SHP77 treated with DMSO at 0.1 percent for 48 hours (cell line): ENCODE measurements around the gene HAX1.
A peak's percentile ranks its signal among the peaks of the same experiment; 100 is the strongest.
"Not testable (repeated sequence)": the region's sequence is repeated elsewhere in the genome, so short reads cannot be mapped to it uniquely, and the experiment has no call there.

ENCODE experiments used
- DNase-seq: peaks from one replicate; lab custom pipeline; 2025; lab: John Stamatoyannopoulos, UW

Gene HAX1

DNA sequence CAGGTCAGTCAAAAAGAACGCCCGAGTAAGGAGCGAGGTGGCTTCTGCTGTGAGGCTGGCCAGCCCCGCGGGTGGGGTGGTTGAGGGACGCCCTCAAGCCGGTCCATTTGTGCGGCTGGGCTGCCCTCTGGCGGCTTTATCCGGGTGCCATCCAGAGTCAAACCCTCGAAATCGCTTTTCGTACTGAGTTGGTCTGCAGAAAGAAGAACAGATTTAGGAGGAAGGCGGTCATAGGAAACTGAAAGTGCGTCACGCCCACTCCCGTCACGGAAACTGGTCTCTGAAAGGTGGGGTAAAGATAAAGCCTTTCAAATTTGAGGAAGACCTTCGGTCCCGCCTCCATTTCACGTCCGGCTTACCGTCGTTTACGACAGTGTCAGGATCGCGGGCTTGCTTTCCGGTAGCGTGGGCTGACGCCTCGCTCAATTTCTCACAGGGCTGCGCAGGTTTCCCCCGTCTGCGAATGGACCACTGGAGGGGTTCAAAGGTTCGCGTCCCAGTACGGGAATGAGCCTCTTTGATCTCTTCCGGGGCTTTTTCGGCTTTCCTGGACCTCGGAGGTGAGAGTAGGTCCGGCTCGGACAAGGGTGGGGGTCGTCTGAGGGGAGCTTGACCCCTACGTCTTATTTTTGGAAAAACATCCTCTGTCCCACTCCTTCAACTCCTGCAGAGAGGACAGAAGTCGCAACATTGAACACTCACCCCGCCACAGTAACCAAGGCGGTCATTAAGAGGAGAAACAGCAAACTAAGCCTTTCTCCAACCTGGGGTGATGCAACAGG, at the start of gene HAX1:
TSS of gene HAX1 (plus strand) at position 413 of the 782 bp plus-strand sequence. CDS start at position 508, 95 bp downstream.
- DNase-seq: peak; percentile 91

DNA sequence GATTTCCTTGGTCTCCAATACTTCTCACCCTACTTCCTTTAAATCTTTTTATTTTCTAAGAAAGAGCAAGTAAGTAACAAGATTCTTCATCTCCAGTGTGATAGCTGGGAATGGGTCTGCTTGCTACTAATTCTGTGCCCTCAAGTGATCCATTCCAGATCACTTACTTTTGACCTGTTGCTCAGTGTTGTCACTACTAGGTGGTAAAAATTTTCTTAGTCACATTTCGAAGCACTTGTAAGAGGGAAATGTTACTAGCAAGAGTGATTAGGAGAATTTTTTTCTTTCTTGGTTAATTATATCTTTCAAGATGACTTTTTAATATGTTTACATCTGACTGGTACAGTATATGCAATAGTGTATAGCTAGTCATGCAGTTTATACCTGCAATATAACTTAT, 49.5 kb upstream of the HAX1 start:
- no peak for DNase-seq

DNA sequence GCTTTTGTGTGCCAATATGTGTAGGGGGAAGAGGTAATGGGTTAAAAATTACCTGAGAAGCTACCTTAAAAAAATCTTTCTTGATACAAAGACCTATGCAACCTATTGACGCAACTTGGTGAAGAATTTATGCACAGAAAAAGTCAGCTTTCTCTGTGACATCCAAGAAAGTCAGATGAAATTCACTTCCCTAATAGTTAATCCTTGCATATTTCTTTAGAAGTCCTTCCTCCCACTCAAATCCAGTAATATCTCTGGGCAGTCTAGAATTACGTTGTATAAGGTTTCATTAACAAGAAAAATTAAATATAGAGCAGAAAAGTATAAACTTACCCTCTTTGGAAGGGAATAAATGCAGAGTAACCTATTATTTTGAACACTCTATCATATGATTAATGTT, 48.8 kb upstream of the HAX1 start:
- no peak for DNase-seq

DNA sequence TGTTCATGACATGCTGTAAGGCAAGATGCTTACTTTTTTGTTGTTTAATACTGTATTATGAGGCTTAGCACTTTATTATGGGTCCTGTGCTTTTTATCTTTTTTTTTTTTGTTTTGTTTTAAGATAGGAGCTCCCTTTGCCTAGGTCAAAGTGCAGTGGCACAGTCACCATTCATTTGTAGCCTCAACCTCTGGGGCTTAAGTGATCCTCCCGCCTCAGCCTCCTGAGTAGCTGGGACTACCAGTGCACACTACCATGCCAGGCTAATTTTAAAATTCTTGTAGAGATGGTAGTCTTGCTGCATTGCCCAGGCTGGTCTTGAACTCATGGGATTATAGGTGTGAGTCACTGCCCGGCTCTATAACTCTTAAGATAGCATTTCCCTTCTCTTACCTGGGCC, 47.1 kb upstream of the HAX1 start:
- no peak for DNase-seq

DNA sequence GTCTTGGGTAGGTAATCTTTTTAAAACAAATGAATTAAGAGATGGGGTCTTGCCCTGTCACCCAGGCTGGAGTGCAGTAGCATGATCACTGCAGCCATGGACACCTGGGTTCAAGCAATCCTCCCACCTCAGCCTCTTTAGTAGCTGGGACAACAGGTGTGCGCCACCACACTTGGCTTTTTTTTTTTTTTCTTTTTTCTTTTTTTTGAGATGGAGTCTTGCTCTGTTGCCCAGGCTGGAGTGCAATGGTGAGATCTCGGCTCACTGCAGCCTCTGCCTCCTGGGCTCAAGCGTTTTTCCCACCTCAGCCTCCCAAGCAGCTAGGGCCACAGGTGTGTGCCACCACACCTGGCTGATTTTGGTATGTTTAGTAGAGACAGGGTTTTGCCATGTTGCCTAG, 41.3 kb upstream of the HAX1 start:
- DNase-seq: not testable (repeated sequence)

DNA sequence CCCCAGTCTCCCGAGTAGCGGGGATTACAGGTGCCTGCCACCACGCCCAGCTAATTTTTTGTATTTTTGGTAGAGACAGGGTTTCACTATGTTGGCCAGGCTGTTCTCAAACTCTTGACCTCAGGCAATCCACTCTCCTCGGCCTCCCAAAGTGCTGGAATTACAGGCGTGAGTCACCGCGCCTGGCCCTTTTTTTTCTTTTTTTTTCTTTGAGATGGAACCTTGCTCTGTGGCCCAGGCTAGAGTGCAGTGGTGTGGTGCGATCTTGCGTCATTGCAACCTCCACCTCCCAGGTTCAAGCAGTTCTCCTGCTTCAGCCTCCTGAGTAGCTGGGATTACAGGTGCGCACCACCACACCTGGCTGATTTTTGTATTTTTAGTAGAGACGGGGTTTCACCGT, 39.3 kb upstream of the HAX1 start:
- not testable (repeated sequence) for DNase-seq

DNA sequence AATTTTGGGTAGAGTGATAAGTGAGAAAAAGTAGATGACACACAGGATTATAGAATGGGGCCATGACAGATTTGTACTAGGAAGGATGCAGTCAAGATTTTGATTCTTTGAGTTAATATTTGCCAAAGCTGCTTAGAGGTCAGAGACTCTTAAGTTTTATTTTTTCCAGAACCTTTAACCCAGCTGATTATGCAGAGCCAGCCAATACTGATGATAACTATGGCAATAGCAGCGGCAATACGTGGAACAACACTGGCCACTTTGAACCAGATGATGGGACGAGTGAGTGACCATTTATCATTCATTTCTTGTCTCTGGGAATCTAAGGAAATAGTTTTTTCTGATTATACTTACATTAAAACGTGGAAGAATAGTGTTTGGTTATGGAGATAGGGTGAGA, 35.6 kb upstream of the HAX1 start:
- no peak for DNase-seq

DNA sequence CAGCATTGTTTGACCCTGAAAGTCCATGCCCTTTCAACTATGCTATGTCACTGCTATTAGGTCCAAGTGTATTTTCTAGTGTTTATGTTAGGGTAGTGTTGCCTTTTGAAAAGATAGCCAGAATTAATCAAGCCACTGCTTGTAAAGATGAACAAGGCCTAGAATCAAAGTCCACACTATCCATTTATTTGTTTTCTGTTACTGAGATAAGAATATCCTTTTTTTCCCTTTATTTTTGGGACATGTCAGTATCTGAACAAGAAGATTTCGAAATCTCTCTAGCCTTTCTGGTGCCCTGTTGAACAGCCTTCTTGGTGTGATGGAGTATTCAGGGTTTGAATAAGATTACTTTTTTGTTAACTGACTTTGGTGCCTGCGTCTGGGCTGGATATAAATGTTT, 35.0 kb upstream of the HAX1 start:
- no peak for DNase-seq

DNA sequence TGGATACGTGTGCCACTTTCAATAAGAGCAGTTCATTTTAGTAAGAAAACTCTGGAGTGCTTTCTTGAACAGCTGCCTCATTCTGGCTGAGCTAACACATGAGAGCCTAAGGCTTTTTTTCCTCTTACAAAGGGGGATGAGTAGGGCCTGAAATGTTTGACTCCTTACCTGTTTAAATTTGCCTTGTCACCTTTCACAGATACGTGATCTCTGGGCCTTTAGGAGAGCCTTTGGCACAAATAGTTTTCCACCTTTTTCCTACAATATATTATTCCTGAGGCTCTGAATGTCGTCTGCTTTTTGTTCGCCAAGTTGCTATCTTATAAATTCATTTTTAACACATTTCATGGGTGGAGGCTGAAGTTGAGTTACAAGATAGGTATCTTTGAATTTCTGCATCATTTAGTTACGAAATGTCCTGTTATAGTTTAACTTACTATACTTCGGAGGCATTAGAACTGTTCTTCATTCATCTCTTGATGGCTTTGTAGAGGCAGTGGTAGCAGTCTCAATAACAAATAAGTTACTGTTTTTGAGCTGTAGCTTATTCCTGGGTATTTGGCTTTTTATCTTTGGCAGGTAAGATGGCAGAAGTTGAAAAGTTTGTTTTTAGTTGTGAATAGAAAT, 34.4 kb upstream of the HAX1 start:
- no peak for DNase-seq

DNA sequence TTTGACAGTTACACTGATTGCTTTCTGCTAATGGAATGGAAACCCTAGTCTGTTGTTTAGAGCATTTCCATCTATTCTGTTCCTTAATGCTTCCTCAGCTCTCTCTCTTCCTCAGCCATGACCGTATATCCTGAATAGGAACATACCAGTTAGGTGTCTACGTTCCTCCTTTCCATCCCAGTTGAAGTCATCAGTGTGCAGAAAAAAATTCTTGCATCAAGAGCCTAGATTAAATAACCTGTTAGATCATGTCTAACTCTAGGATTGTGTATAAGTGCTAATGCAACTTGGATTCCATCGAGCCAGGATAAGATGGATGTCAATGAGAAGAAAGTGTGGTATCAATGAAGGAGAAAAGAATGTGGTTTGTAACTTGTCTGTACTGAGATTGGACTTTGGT, 32.9 kb upstream of the HAX1 start:
- DNase-seq: no peak

DNA sequence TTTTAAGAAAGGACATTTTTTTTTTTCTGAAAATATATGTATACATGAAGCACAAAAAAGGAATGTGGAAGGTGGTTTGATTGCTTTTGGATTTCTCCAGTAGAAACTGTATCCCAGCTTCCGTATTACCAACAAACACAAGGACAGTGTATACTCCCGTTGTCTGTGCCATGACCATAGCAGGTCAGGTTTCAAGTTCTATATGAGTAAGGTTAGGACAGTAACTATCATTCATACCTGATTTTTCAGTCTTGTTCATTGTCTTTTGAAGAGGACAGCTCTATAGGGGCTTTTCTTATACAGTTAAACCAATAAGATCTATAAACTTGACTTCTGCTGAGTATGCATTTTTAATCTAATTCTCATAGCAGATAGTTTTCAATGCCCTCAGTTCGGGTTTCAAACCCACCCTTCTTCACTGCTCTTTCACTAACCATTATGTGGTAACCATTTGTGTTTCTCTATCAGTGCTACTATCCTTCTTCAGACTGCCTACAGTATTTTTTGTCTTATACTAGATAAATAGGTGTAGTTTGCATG, 32.1 kb upstream of the HAX1 start:
- no peak for DNase-seq

DNA sequence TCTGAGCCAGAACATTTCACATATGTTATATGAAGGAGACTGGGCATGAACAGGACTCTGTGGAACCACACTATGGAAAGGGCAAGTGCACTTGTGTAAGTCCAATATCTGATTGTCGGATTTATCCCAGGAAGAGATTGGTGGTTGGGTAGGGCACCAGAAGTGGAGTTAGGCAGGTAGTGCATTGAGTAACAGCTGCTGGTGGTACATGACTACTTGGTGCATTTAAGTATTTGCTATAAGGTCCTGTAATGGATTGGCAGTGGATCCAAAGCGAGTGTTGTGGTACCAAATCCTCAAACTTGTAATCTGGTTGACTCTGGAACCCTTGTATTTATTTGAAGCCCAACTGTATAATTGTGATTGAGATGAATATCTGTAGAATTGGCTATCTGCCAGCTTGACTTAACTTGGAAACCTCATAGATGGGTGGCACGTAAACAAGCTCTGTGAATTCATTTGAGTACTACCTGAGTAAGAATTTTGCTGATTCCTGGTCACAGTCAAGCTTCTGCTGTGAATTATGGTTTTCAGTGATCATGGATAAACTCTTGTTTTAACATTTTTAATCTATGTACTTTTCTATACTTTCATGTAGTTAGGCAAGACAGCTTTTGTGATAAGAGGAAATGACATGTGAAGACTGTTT, 30.6 kb upstream of the HAX1 start:
- no peak for DNase-seq

DNA sequence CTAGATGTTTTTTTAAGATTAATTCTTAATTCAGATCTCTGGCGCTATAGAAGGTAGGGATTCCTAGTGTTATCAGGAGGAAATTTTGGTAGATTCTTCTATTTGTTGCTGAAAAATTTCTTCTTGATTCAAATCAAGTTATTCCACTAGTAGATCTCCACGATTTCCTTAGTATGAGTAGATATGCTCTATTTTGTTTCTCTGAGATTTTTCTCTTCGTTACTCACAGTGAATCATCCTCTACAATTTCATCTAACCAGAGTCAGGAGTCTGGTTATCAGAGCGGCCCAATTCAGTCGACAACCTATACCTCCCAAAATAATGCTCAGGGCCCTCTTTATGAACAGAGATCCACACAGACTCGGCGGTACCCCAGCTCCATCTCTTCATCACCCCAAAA, 18.8 kb upstream of the HAX1 start:
- no peak for DNase-seq

DNA sequence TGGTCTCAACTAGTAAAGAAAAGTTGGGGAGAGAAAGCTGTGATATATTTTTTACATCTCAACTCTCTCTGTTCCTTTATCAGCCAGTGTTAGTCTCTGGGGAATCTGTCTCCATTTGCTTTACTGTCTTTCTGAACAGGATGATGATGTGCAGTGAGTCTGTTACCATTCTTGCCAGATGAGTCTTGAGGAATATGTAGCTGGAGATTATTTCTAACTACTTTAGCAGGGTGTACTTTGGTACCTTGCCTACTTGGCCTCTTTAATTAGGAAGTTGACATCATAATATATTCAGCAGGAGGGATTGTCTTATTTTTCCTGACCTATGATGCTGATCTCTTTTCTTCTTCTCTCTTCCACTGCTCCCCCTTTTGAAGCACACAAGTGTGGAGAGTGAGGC, 15.7 kb upstream of the HAX1 start:
- DNase-seq: no peak

DNA sequence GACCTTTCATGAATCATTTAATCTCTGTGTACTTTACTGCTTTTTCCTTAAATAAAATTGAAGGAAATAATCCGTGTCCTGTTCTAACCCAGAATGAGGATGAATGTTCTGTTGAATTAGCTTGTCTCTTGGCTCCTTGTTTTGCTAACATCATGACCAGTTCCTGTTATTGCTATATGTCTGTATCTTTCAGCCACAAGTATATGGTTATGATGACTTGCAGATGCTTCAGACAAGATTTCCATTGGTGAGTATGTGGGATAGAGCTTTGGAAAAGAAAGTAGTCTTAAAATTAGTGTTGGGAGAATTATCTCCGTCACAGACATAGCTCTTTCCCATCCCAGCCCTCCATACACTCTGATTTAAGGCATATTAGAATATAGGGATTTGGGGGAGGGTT, 13.6 kb upstream of the HAX1 start:
- no peak for DNase-seq

DNA sequence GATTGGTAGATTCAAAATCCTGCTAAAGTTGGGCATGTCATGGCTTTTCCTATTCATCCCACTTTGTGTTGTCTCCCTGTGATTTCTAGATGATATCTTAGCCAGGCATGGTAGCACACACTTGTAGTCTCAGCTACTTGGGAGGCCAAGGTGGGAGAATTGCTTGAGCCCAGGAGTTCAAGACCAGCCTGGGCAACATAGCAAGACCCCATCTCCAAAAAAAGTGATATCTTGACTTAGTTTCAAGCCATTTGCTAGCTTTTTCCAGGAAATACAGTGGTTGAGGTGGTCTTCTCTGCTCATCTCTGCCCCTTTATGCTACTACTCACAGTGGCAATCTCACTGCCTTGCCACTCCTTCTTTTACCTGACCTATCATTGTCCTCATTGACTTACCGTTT, 12.3 kb upstream of the HAX1 start:
- no peak for DNase-seq

DNA sequence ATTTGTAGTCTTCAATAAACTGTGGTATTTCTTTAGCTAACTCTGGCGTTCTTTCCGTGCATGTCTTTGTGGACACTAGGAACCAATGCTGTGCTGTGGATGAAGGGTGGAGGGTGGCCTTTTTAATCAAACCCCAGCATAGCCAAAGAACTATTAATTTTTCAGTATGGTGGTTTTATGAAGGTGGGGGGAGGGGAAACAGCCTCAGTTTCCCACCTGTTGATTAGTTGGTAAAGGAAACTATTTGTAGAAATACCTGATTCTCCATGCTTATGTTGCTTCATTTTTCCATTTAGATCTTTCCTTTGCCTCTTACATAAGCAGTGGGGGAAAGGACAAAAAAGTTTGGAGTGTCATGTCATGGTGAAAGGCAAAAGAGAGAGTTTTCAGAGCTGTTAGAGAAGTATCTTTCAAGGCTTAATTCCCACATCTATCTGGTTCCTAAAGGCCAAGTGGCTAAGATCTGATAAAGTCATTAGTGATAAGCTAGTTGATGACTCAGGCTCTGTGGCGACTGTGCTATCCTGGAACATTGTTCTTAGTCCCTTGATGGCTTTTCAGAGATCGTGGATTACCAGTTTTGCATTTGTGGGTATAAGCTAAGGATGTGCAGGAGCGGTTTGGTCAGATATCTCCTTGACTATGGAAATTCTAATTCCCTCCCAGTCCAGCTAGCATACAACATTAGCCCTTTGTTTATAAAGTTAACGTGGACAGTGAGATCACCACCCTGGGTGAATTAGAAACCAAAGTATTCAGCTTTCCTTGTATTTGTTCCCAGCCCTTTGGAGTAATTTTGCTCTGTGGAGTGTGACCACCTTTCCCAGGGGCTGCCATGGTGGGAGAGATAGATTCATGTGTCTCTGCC, 8.7 kb upstream of the HAX1 start:
- DNase-seq: no peak

DNA sequence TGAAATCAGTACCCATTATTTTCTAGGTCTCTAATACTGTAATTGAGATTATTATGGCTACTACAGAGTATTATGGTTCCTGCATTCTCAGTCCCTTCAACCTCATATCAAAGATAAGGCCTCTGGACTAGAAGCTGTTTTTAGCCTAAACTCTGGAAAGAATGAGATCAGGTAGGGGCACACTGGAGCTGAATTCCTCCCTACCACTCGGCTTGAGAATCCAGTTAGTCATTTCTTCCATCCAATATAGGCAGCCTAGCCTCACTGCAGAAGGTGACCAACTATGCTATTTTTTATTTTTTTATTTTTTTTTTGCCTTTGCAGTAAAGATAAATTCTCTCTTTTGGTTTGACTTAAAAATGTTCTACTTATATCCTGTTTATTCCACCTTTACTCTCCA, 8.0 kb upstream of the HAX1 start:
- no peak for DNase-seq

DNA sequence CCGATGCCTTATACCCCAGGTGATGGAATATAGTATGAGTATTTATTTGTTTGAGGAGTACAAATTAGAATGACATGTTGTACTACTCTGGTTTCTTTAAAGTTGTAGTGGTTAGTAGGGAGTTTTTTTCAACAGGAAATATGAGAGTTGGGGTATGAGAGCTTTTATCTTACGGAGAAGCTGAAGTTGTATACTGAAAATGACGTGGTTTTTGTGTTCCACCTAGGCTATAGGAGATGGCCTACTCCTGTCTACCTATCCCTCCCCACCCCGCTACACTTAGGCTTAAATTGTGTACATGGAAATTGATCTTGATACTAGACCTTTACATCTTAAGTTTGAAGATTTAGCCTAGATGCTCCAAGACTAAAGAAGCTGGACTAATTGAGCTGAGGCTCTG, 6.8 kb upstream of the HAX1 start:
- DNase-seq: no peak

DNA sequence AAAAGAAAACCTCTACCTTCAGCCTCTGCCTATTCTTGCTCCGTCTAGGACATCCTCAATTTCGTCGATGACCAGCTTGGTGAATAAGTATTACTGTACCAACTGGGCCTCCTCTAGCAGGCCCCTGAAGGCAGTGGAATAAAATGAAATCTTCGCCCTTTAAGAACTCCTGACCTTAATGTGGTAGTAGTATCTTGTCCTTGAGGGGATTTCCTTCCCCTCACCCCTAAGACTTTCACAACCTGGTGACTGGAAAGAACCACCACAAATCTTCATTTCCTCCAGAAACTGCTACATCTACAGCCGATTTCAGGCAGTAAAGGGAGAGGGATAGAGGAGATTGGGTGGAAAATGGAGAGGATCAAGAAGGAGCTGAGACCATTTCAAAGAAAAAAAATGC, 1.6 kb upstream of the HAX1 start:
- no peak for DNase-seq

DNA sequence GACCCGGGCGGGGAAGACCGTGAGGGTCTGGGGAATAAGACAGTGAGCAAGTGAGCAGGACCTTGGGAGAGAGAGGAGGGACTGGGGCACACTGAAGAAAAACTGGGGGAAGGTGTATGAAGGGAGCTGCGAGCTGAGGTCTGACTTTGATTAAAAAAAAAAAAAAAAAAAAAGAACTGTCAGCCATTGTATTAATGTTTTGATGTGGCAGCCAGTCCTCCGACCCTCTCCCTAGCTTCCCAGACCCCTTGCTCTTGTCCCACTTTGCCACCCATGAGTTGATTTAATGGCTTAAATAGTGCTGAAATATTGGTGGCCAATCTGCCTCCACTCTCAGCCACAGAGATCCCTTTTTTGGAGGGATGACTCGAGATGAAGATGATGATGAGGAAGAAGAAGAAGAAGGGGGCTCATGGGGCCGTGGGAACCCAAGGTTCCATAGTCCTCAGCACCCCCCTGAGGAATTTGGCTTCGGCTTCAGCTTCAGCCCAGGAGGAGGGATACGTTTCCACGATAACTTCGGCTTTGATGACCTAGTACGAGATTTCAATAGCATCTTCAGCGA, 652 bp downstream of the HAX1 start:
- DNase-seq: no peak

DNA sequence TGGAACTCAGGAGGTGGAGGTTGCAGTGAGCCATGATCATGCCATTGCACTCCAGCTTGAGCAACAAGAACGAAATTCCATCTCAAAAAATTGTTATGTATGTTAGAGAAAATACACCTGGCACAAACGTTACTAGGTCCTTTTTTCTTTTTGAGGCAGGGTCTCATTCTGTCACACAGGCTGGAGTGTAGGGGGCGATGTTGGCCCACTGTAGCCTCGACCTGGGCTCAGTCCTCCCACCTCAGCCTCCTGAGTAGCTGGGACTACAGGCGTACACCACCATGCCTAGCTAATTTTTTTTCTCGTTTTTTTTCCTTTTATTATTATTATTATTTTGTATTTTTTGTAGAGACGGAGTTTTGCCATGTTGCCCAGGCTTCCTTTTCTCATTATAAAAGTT, 4.4 kb downstream of the HAX1 start:
- DNase-seq: peak; percentile 23
